ENCODE data around the gene PIEZO1. TPM values are rescaled to one million over a fixed set of nuclear protein-coding genes. Genes with fewer than 3 reads are reported as not detected.

The PIEZO1 gene
- polyA plus RNA-seq, 1 donor, result 92.9 TPM

- Histone ChIP-seq H3K36me3 (ENCODE audit: control insufficient read depth, insufficient read depth, low read length) (no peaks in the 10 kb centered on the region), H3K9me3 (ENCODE audit: control insufficient read depth, low read depth, low read length) (no peaks in the 10 kb centered on the region), H3K4me3 (ENCODE audit: low read length) (peak within 1 kb of the TSS; percentile 58), H3K27ac (ENCODE audit: low read length) (no peak within 1 kb of the TSS), H3K4me1 (ENCODE audit: control insufficient read depth, insufficient read depth, low read length) (peaks cover 28% of the 10 kb centered on the region), H3K27me3 (ENCODE audit: control insufficient read depth, insufficient read depth, low read length) (peaks cover 42% of the 10 kb centered on the region)
- DNase-seq, result peak; percentile 75 to 88
- no CpG with 5 or more reads among the region's 65 CpGs for WGBS (ENCODE audit: insufficient coverage, low lambda C conversion rate)
These were observed 98.4 kb downstream of the PIEZO1 start, which contains the start of gene SNAI3 for GRCh38 chr16:88686439-88687253. TSS of gene SNAI3 (minus strand) at chr16:88686507. CDS start at chr16:88686406, 101 bp downstream.

DNA sequence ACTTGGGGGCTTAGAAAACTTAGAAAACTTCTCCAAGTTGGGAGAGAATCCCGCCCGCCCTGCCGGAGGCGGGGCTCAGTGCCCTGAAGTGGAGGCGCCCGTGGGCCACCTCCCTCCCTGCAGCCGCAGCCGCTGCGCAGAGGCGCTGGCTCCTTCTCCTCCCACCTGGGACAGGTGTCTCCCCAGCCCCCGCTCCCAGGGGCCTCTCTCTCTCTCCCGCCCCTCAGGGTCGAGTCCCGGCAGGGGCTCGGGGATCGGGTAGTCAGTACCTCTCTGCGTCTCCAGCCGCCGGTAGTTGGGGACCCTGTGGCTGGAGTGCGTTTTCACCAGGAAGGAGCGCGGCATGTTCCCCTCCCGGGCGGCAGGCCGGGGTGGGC lies 99.0 kb downstream of the PIEZO1 start:
- Histone ChIP-seq H3K9me3 (ENCODE audit: control insufficient read depth, low read depth, low read length) (no peaks in the 10 kb centered on the region), H3K4me1 (ENCODE audit: control insufficient read depth, insufficient read depth, low read length) (peaks cover 28% of the 10 kb centered on the region), H3K27ac (ENCODE audit: low read length) (no peak overlapping the region), H3K27me3 (ENCODE audit: control insufficient read depth, insufficient read depth, low read length) (peaks cover 47% of the 10 kb centered on the region), H3K4me3 (ENCODE audit: low read length) (peak overlapping the region; percentile 58), H3K36me3 (ENCODE audit: control insufficient read depth, insufficient read depth, low read length) (no peaks in the 10 kb centered on the region)
- DNase-seq, result no peak
- no CpG with 5 or more reads among the region's 25 CpGs for WGBS (ENCODE audit: insufficient coverage, low lambda C conversion rate)

DNA sequence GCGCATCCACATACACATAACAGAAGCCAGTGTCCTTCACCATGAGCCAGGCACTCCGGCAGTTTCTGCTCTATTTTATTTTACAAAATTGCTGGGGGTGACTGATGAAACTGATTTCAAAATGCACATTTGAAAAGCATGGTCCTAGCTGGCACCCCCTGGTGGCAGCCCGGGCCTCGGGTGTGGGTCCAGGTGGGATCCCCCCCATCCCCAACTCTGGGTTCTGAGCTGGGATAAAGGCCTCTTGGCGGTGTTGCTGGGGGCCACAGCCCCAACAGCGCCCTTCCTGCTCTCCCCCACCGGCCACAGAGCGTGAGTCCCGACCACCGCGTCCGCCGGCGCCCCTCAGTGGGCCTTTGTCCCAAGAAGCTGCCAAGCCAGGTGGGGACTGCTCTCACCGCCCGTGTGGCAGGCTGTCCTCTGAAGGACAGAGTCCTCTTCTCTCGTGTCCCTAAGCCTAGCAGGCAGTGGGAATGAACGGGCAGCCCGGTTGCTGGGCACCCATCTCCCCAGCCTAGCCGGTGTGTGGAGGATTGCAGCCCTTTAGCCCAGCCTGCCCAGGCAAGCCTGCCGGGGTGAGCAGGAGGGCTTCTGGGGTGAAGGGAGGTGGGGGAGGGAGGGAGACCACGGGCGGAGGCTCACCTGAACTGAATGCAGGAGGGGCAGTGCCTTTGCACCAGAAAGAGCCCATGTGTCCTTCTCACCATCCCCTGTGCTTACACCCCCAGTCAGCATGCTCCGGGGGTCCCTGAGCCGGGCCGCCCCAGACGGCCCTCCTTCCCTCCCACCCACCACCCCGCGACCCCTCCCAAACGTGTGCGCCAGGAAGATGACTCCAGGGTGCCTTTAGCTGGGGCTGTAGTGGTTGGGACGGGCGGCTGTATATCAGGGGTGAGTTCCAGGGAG lies 99.6 kb downstream of the PIEZO1 start:
- Histone ChIP-seq H3K27ac (ENCODE audit: low read length) (no peak overlapping the region), H3K4me1 (ENCODE audit: control insufficient read depth, insufficient read depth, low read length) (peaks cover 28% of the 10 kb centered on the region), H3K4me3 (ENCODE audit: low read length) (peak overlapping the region; percentile 58), H3K36me3 (ENCODE audit: control insufficient read depth, insufficient read depth, low read length) (no peaks in the 10 kb centered on the region), H3K27me3 (ENCODE audit: control insufficient read depth, insufficient read depth, low read length) (peaks cover 48% of the 10 kb centered on the region), H3K9me3 (ENCODE audit: control insufficient read depth, low read depth, low read length) (no peaks in the 10 kb centered on the region)
- peak in 1 of 2 donors; percentile 24 for DNase-seq
- WGBS (ENCODE audit: insufficient coverage, low lambda C conversion rate), result 80% methylated on average over 1 of the region's 33 CpGs

DNA sequence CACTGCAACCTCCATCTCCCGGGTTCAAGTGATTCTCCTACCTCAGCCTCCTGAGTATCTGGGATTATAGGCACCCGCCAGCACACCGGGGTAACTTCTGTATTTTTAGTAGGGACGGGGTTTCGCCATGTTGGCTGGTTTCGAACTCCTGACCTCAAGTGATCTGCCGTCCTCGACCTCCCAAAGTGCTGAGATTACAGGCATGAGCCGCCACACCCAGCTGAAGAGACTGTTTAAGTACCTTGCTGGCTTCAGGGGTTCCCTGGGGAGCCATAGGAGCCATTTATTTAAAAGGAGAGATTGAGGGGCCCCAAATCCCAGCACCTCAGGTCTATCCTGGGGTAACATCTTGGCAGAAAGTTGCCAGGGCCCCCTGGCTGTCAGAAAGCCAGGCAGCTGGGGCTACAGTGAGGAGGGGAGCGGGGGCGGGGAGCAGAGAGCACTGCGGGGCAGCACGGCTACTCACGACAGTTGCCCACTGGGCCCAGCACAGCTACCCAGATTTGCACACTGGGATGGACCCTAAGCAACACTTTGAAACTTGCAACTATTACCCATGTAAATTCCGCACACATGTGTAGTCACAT lies 100.4 kb downstream of the PIEZO1 start:
- no peaks in the 10 kb centered on the region for H3K36me3 ChIP-seq (ENCODE audit: control insufficient read depth, insufficient read depth, low read length)
- H3K4me3 ChIP-seq (ENCODE audit: low read length), result no peak overlapping the region
- DNase-seq, result no peak
- H3K4me1 ChIP-seq (ENCODE audit: control insufficient read depth, insufficient read depth, low read length), result peaks cover 28% of the 10 kb centered on the region
- peaks cover 48% of the 10 kb centered on the region for H3K27me3 ChIP-seq (ENCODE audit: control insufficient read depth, insufficient read depth, low read length)
- H3K9me3 ChIP-seq (ENCODE audit: control insufficient read depth, low read depth, low read length), result no peaks in the 10 kb centered on the region
- no CpG with 5 or more reads among the region's 15 CpGs for WGBS (ENCODE audit: insufficient coverage, low lambda C conversion rate)
- H3K27ac ChIP-seq (ENCODE audit: low read length), result no peak overlapping the region

- WGBS (ENCODE audit: insufficient coverage, low lambda C conversion rate), result no CpG with 5 or more reads among the region's 21 CpGs
- H3K9me3 ChIP-seq (ENCODE audit: control insufficient read depth, low read depth, low read length), result no peaks in the 10 kb centered on the region
- H3K4me3 ChIP-seq (ENCODE audit: low read length), result no peak overlapping the region
- H3K4me1 ChIP-seq (ENCODE audit: control insufficient read depth, insufficient read depth, low read length), result peaks cover 11% of the 10 kb centered on the region
- peaks cover 60% of the 10 kb centered on the region for H3K27me3 ChIP-seq (ENCODE audit: control insufficient read depth, insufficient read depth, low read length)
- no peak overlapping the region for H3K27ac ChIP-seq (ENCODE audit: low read length)
- no peak for DNase-seq
- H3K36me3 ChIP-seq (ENCODE audit: control insufficient read depth, insufficient read depth, low read length), result no peaks in the 10 kb centered on the region
These were observed 103.1 kb downstream of the PIEZO1 start for GRCh38 chr16:88681709-88682451.

GRCh38 chr16:88681084-88681680 lies 103.8 kb downstream of the PIEZO1 start:
- DNase-seq, result no peak
- Histone ChIP-seq H3K27ac (ENCODE audit: low read length) (no peak overlapping the region), H3K4me1 (ENCODE audit: control insufficient read depth, insufficient read depth, low read length) (peaks cover 7% of the 10 kb centered on the region)

GRCh38 chr16:88680554-88681083 lies 104.4 kb downstream of the PIEZO1 start:
- no CpG with 5 or more reads among the region's 5 CpGs for WGBS (ENCODE audit: insufficient coverage, low lambda C conversion rate)
- no peaks in the 10 kb centered on the region for H3K9me3 ChIP-seq (ENCODE audit: control insufficient read depth, low read depth, low read length)
- peaks cover 2% of the 10 kb centered on the region for H3K4me1 ChIP-seq (ENCODE audit: control insufficient read depth, insufficient read depth, low read length)
- no peak overlapping the region for H3K27ac ChIP-seq (ENCODE audit: low read length)
- H3K36me3 ChIP-seq (ENCODE audit: control insufficient read depth, insufficient read depth, low read length), result no peaks in the 10 kb centered on the region
- peaks cover 51% of the 10 kb centered on the region for H3K27me3 ChIP-seq (ENCODE audit: control insufficient read depth, insufficient read depth, low read length)
- no peak for DNase-seq
- no peak overlapping the region for H3K4me3 ChIP-seq (ENCODE audit: low read length)

More at GRCh38 chr16:88681084-88681680, 103.8 kb downstream of the PIEZO1 start:
- Histone ChIP-seq H3K36me3 (ENCODE audit: control insufficient read depth, insufficient read depth, low read length) (no peaks in the 10 kb centered on the region), H3K27me3 (ENCODE audit: control insufficient read depth, insufficient read depth, low read length) (peaks cover 56% of the 10 kb centered on the region), H3K9me3 (ENCODE audit: control insufficient read depth, low read depth, low read length) (no peaks in the 10 kb centered on the region), H3K4me3 (ENCODE audit: low read length) (no peak overlapping the region)
- WGBS (ENCODE audit: insufficient coverage, low lambda C conversion rate), result no CpG with 5 or more reads among the region's 31 CpGs

GRCh38 chr16:88678224-88678979 lies 106.6 kb downstream of the PIEZO1 start:
- no peaks in the 10 kb centered on the region for H3K9me3 ChIP-seq (ENCODE audit: control insufficient read depth, low read depth, low read length)
- H3K4me3 ChIP-seq (ENCODE audit: low read length), result no peak overlapping the region
- WGBS (ENCODE audit: insufficient coverage, low lambda C conversion rate), result no CpG with 5 or more reads among the region's 32 CpGs
- H3K4me1 ChIP-seq (ENCODE audit: control insufficient read depth, insufficient read depth, low read length), result no peaks in the 10 kb centered on the region
- H3K27me3 ChIP-seq (ENCODE audit: control insufficient read depth, insufficient read depth, low read length), result peaks cover 29% of the 10 kb centered on the region
- no peaks in the 10 kb centered on the region for H3K36me3 ChIP-seq (ENCODE audit: control insufficient read depth, insufficient read depth, low read length)
- no peak for DNase-seq
- H3K27ac ChIP-seq (ENCODE audit: low read length), result no peak overlapping the region

GRCh38 chr16:88677721-88678120 lies 107.3 kb downstream of the PIEZO1 start:
- no peaks in the 10 kb centered on the region for H3K36me3 ChIP-seq (ENCODE audit: control insufficient read depth, insufficient read depth, low read length)
- H3K27me3 ChIP-seq (ENCODE audit: control insufficient read depth, insufficient read depth, low read length), result peaks cover 29% of the 10 kb centered on the region
- no peaks in the 10 kb centered on the region for H3K9me3 ChIP-seq (ENCODE audit: control insufficient read depth, low read depth, low read length)
- no peak overlapping the region for H3K27ac ChIP-seq (ENCODE audit: low read length)
- H3K4me1 ChIP-seq (ENCODE audit: control insufficient read depth, insufficient read depth, low read length), result no peaks in the 10 kb centered on the region
- WGBS (ENCODE audit: insufficient coverage, low lambda C conversion rate), result no CpG with 5 or more reads among the region's 13 CpGs
- H3K4me3 ChIP-seq (ENCODE audit: low read length), result no peak overlapping the region
- no peak for DNase-seq
